Measurements from ENCODE around the gene AIPL1.

GRCh38 chr17:6393351-6393952 is 41.5 kb downstream of the AIPL1 start:
- TF ChIP-seq CTCF (IDR thresholded peaks at IDR 0.05; ENCODE audit: low read length) = no peak
- TF ChIP-seq EZH2 (IDR thresholded peaks at IDR 0.05; ENCODE audit: borderline replicate concordance, low read length) = no peak

Measured in OCI-LY1 (cell line).